GM12891 (cell line): Measurements from ENCODE around the gene MYLK.
"Not testable (repeated sequence)": the region's sequence is repeated elsewhere in the genome, so short reads cannot be mapped to it uniquely, and the experiment has no call there.

Experiments used
- DNase-seq: peaks from one replicate; pipeline ENCODE4 v3.0.0; 2011; ENCODE audit warnings: low spot score; ENCODE audit not compliant: insufficient read length
- FAIRE-seq: peaks from 2 replicates; lab custom pipeline; 2011; peaks lifted over from hg19 to GRCh38; lab: Jason Lieb, UNC
- PAX5 ChIP-seq: IDR thresholded peaks from 2 replicates; pipeline ENCODE4 v1.6.1; 2011; ENCODE audit warnings: low read length, moderate library complexity, mild to moderate bottlenecking; ENCODE audit not compliant: insufficient read depth, severe bottlenecking
- POLR2A ChIP-seq: IDR thresholded peaks from 2 replicates; pipeline ENCODE4 v1.6.1; 2011; ENCODE audit warnings: low read depth, low read length, control low read depth
- POLR2AphosphoS5 ChIP-seq: IDR thresholded peaks from 2 replicates; pipeline ENCODE4 v1.6.1; 2011; ENCODE audit warnings: low read depth, low read length, control low read depth
- POU2F2 ChIP-seq: IDR thresholded peaks from 2 replicates; pipeline ENCODE4 v1.6.1; 2011; ENCODE audit warnings: low read depth, mild to moderate bottlenecking, control low read depth, low read length, moderate library complexity
- SPI1 ChIP-seq: IDR thresholded peaks from 2 replicates; pipeline ENCODE4 v1.6.1; 2011; ENCODE audit warnings: low read depth, low read length, control low read depth
- TAF1 ChIP-seq: IDR thresholded peaks from 2 replicates; pipeline ENCODE4 v1.6.1; 2011; ENCODE audit warnings: low read depth, low read length, control low read depth

MYLK gene

DNA sequence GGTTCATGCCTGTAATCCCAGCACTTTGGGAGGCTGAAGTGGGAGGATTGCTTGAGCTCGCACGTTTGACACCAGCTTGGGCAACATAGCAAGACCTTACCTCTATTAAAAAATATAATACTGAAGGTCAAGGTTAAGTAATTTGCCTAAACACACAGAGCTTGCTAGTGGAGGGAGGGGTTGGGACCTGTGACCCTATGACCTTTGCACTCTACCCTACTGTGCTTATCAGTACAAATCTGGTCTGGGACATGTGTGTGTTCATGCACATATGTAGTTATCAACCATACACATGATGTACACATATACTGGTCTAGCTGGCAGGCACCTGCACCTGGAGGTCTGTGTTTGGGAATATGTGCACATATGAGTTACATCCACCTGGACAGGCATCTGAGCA lies 181.4 kb downstream of the MYLK start:
- DNase-seq (no peak), FAIRE-seq (no peak)
- TF ChIP-seq TAF1 (no peak), POLR2A (no peak), PAX5 (no peak), POU2F2 (no peak), POLR2AphosphoS5 (no peak), SPI1 (no peak)

DNA sequence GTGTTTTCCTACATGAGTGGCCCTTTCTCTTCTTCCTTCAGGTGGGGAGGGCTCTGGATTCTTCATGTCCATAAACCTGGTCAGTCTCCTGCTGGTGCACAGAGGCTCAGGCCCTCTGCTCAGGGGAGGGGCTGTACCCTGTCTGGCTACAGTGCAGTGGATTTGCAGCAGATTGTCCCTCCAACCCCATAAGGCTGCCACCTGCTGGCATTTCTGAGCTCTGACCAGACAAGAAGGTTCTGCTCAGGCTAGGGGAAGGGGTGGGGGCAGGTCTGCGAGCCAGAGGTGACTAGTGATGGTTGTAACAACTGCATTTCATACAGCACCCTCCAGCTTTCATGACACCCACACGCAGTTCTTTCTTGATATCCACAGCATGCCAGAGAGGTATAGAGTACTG lies 182.1 kb downstream of the MYLK start:
- peak; percentile 84 for FAIRE-seq
- DNase-seq: not testable (repeated sequence)

DNA sequence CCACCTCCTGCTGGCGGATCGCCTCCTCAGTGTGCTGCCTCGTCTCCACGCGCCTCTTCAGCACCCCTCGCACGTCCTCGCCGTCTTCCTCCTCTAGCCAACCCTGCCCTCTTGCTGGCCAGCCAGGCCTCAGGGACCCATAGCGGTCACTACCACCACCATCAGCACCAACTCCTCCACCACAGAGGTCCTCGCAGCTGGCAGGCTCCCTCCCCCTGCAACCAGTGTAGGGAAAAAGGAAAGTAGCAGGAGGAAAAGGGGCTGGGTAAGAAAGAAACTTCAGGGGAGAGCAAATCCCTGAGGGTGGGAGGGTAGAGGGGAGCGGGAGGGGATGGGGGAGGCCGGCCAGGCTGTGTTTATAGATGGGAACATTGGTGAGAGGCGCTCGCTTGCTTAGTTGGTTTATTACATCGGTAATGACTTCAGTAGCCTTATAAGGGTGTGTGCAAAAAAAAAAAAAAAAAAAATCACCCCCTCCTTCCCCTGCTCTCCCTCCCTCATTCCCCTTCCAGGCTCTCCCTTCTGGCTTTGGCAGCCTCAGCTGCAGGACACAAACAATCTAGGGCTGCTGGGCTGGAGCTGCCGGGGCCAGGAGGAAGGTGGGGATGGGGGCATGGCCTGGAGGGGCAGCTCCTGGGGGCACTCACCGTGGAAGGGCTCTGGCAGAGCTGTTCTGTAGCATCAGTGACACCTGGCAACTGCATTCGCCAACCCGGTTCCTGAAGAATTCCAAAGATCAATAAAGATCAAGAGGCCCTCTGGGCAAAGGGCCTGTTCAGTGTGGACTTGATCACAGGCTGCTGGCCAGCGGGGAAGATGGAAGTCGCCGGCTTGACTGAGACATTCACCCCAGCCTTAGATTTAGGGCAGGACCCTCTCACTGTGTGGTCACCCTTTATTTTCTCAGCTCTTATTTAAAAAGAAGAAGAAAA lies 183.1 kb downstream of the MYLK start:
- DNase-seq (no peak), FAIRE-seq (no peak)
- TF ChIP-seq POU2F2 (no peak), SPI1 (no peak), TAF1 (no peak), POLR2AphosphoS5 (no peak), POLR2A (no peak), PAX5 (no peak)

DNA sequence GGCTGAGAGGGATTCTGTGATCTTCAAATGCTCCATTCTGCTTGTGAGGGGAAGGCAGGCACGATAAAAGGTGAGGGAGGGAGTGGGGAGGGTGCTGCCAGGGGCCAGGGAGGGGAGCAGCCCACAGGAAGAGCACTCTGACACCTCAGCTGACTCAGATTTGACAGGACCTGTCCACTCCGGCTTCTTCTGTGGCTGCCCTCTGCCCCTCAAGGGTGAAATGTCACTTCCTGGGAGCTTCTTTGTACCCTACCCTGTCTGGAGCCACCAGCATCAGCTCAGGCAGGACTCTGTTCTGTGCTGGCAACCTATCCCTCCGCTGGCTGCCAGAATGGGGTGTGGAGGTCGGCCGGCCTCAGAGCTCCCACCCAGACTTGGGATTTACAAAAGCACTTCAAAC lies 185.3 kb downstream of the MYLK start:
- FAIRE-seq (no peak), DNase-seq (no peak)
- TF ChIP-seq PAX5 (no peak), TAF1 (no peak), POU2F2 (no peak), SPI1 (no peak)

DNA sequence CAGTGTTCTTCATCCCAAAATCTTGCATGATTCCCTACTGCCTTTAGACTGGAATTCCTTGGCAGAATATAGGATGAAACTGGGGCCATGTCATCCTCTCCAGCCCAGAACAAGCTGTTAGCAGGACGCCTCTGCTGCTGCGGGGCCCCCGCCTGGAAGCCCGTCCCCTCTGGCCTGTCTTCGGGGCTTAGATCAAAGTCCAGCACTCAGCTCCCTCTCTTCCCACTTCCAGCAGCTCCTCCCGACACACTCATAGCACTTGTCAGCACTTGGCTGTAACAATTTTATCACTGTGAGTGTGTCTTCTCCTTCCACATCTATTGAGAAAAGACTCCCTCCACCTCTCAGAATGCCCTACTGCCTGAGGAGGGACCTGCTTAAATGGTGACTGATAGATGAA lies 187.3 kb downstream of the MYLK start:
- DNase-seq (no peak), FAIRE-seq (no peak)
- TF ChIP-seq PAX5 (no peak), SPI1 (no peak), TAF1 (no peak), POLR2A (no peak), POU2F2 (no peak), POLR2AphosphoS5 (no peak)

DNA sequence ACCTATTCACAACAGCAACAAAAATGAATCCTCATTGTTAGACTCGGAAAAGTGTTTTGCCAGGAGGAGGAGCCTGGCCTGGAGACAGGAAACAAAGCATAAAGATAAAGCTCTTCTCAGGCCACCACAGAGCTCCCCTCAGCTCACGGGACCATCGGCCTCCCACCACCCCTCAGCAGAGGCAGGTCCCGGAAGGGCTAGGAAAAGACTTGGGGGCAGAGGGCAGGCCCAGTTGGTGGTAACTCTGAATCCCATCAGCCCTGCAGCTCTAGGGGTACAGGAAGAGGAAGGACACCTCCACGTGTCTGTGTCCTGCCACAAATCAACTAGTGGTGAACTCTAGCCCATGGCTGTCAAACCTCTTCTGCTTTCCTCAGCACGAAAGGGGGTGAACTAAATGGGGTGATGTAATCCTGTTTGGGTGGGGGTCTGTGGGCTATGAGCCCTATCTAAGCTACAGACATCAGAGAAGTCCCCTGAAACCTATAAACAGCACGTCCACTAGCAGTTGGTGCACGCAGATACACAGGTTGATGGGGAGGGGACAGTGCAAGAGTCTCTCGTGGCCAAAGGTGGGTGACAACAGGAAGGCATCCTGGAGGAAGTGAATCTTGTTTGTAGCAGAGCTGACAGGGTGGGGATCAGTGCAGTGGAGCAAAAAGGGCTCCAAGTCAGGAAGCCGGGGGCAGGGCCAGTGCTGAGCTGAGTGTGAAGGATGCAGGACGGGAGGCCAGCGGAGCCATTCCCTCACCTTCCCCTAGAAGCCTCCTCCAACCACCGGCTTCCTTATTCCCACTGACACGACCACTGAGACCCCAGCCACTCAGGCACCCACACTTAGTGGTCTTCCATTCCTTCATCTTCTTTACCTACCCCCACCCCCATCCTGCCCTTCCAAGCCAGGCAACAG lies 188.1 kb downstream of the MYLK start:
- DNase-seq (no peak), FAIRE-seq (no peak)
- TF ChIP-seq PAX5 (no peak), SPI1 (no peak), POLR2AphosphoS5 (no peak), POLR2A (no peak), POU2F2 (no peak), TAF1 (no peak)

DNA sequence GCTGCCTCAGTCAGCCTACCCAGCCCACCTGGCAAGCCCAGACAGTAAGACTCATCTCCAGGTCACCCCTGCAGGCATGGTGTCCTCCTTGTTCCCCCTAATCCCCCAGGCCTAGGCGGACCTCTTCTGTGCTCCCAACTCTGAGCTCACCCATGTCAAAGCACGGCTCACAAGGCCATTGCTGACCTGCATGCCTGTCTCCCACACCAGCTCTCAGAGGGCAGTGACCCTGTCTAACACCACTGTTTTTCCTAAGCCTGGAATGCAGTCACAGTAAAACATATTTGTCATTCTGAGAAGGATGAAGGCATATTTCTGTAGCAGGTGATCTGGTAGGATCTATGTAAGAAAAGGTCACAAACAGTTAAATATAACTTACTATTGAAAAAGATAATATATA lies 189.0 kb downstream of the MYLK start:
- TF ChIP-seq SPI1 (no peak), POLR2A (no peak), POU2F2 (no peak), PAX5 (no peak), POLR2AphosphoS5 (no peak), TAF1 (no peak)
- FAIRE-seq: no peak
- DNase-seq: no peak

DNA sequence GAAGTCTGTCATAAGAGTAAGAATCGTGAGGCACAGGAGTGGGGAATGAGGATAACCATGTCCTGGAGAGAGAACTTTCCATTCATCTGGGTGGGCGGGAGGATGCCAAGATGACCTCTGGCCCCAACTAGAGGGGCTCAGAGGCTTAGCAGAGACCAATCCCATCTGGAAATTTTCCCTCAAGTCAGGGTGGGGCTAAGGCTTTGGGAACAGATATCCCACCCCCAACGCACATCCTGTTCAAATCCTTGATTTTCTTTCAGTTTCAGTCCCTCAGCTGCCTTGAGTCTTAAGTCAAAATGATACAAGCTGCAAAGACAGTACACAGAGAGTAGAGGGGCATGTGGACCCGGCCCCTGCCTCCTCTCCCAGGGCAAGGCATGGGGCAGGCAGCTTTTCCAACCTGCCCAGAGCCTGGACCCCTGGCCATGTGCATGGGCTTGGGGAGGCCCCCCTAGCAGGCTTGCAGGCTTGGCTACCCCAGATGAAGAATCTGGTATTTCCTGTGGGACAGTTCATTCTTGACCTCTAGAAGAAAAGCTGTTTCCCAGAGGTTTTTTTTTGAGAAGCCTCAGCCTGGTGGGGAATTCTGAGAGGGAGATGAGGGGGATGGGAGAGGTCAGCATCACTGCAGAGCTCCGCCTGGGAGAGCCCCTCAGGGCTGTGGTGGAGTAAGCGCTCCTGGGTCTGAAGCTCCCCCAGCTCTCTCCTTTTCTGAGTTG lies 189.6 kb downstream of the MYLK start:
- no peak for FAIRE-seq
- no peak for DNase-seq
- TF ChIP-seq SPI1: no peak
- no peak for TF ChIP-seq TAF1
- TF ChIP-seq PAX5: no peak
- no peak for TF ChIP-seq POLR2A
- TF ChIP-seq POLR2AphosphoS5: no peak
- TF ChIP-seq POU2F2: no peak

DNA sequence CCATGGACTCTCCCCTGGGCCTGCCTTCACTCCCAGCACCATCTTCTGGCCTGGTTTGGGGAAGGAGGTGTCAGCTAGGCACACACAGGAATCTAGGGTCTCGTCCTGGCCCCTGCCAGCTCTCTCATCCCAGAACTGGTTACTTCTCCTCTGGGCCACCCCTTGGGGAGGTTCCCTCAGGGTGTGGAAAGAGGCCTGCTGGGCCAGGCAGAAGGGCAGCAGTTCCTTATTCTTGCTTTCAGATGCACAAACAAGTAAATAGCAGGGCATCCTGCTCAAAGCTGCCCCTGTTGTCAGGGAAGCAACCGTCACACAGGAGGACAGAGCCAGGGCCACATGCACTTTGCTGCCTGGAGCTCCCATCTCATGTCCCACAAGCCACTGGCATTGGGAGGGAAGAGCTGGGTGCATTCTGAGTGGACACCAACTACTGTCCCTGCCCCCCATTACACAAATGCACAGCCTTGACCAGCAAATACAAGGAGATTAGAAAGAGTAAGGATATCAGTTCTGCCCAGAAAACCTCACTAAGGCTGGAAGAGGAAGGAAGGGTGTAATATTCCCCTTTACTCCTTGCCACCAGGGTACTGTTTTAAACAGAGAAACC lies 190.4 kb downstream of the MYLK start:
- TF ChIP-seq PAX5 (no peak), SPI1 (no peak), POLR2AphosphoS5 (no peak), POU2F2 (no peak), TAF1 (no peak), POLR2A (no peak)
- FAIRE-seq (no peak), DNase-seq (no peak)
